Neural cell (in vitro differentiated cells): ENCODE data around the gene NPAS3. TPM values are rescaled to one million over a fixed set of nuclear protein-coding genes. Genes with fewer than 3 reads are reported as not detected.

Source experiments
- H2AFZ ChIP-seq: fragments of 200-600, 300-800 bp; sonication (generic), shearing (Covaris generic); 2 replicates; pipeline ENCODE4 v1.6.0; 2014; ENCODE audit warnings: low read depth, mild to moderate bottlenecking, antibody characterized with exemption, low read length, moderate library complexity
- H3F3A ChIP-seq: fragments of 200-600 bp; shearing (Covaris generic); 2 replicates; pipeline ENCODE4 v1.6.1; 2016; ENCODE audit warnings: mild to moderate bottlenecking, moderate library complexity, mixed read lengths, antibody characterized with exemption, low read length; ENCODE audit not compliant: insufficient read depth, poor library complexity, severe bottlenecking
- H3K27ac ChIP-seq: fragments of 200-600, 300-800 bp; sonication (generic), shearing (Covaris generic); 2 replicates; pipeline ENCODE4 v1.5.1; 2014; ENCODE audit warnings: mild to moderate bottlenecking, low read length, moderate library complexity
- H3K27me3 ChIP-seq: fragments of 300-800, 200-600 bp; sonication (generic), shearing (Covaris generic); 2 replicates; pipeline ENCODE4 v1.6.0; 2014; ENCODE audit warnings: mild to moderate bottlenecking, low read depth, low read length, moderate library complexity; ENCODE audit not compliant: insufficient read depth
- H3K36me3 ChIP-seq: fragments of 300-800, 200-600 bp; sonication (generic), shearing (Covaris generic); 2 replicates; pipeline ENCODE4 v1.5.1; 2014; ENCODE audit warnings: mild to moderate bottlenecking, antibody characterized with exemption, low read length, moderate library complexity; ENCODE audit not compliant: insufficient read depth
- H3K4me2 ChIP-seq: fragments of 300-800, 200-600 bp; sonication (generic), shearing (Covaris generic); 2 replicates; pipeline ENCODE4 v1.6.0; 2014; ENCODE audit warnings: mild to moderate bottlenecking, low read length
- H3K4me3 ChIP-seq: fragments of 300-800, 200-600 bp; sonication (generic), shearing (Covaris generic); 2 replicates; pipeline ENCODE4 v1.5.1; 2014; ENCODE audit warnings: mild to moderate bottlenecking, low read length, moderate library complexity
- H3K79me2 ChIP-seq: fragments of 200-600 bp; shearing (Covaris generic); replicated peaks from 2 replicates; pipeline ENCODE4 v1.6.0; 2014; ENCODE audit warnings: mild to moderate bottlenecking, low read length, moderate library complexity; ENCODE audit not compliant: insufficient read depth
- H3K9ac ChIP-seq: fragments of 300-800, 200-600 bp; sonication (generic), shearing (Covaris generic); 2 replicates; pipeline ENCODE4 v1.6.1; 2016; ENCODE audit warnings: mild to moderate bottlenecking, low read length, mixed read lengths
- H3K9me2 ChIP-seq: fragments of 200-600 bp; shearing (Covaris generic); 2 replicates; pipeline ENCODE4 v1.6.1; 2016; ENCODE audit warnings: mild to moderate bottlenecking, low read length, mixed read lengths; ENCODE audit not compliant: insufficient read depth
- H3K9me3 ChIP-seq: fragments of 200-600, 300-800 bp; sonication (generic), shearing (Covaris generic); 2 replicates; pipeline ENCODE4 v1.6.1; 2016; ENCODE audit warnings: mild to moderate bottlenecking, mixed run types, low read length, moderate library complexity, mixed read lengths
- H4K20me1 ChIP-seq: fragments of 200-600 bp; shearing (Covaris generic); 2 replicates; pipeline ENCODE4 v1.6.1; 2016; ENCODE audit warnings: mild to moderate bottlenecking, mixed run types; ENCODE audit not compliant: insufficient read depth
- CTCF ChIP-seq: fragments of 450-650 bp; IDR thresholded peaks from 2 replicates; pipeline ENCODE4 v1.5.1; 2014; ENCODE audit warnings: antibody characterized with exemption, mild to moderate bottlenecking, moderate library complexity; ENCODE audit not compliant: poor library complexity, severe bottlenecking
- EP300 ChIP-seq: fragments of 450-650 bp; conservative IDR thresholded peaks from 2 replicates; pipeline ENCODE4 v1.6.1; 2014; ENCODE audit warnings: antibody characterized with exemption, mild to moderate bottlenecking, moderate library complexity; ENCODE audit not compliant: poor library complexity, severe bottlenecking
- EZH2 ChIP-seq: fragments of 200-600, 300-800 bp; shearing (Covaris generic), sonication (generic); IDR thresholded peaks from 2 replicates; pipeline ENCODE4 v1.6.1; 2014; ENCODE audit warnings: antibody characterized with exemption, low read length, borderline replicate concordance, mild to moderate bottlenecking; ENCODE audit not compliant: insufficient read depth, poor library complexity, severe bottlenecking
- MXI1 ChIP-seq: fragments of 450-650 bp; conservative IDR thresholded peaks from 2 replicates; pipeline ENCODE4 v1.6.1; 2014; ENCODE audit warnings: antibody characterized with exemption, mild to moderate bottlenecking; ENCODE audit not compliant: poor library complexity, severe bottlenecking
- POLR2AphosphoS5 ChIP-seq: IDR thresholded peaks from 2 replicates; pipeline ENCODE4 v1.6.1; 2012
- RAD21 ChIP-seq: fragments of 450-650 bp; conservative IDR thresholded peaks from 2 replicates; pipeline ENCODE4 v1.6.1; 2014; ENCODE audit warnings: antibody characterized with exemption, mild to moderate bottlenecking, moderate library complexity
- REST ChIP-seq: IDR thresholded peaks from 2 replicates; pipeline ENCODE4 v1.6.1; 2012; ENCODE audit warnings: borderline replicate concordance
- SMC3 ChIP-seq: fragments of 450-650 bp; conservative IDR thresholded peaks from 2 replicates; pipeline ENCODE4 v1.6.1; 2014; ENCODE audit warnings: antibody characterized with exemption, mild to moderate bottlenecking, moderate library complexity; ENCODE audit not compliant: poor library complexity
- TAF1 ChIP-seq: IDR thresholded peaks from 2 replicates; pipeline ENCODE4 v1.6.1; 2012; ENCODE audit warnings: low read depth
- polyA plus RNA-seq: library from polyadenylated mRNA; depleted of rRNA; stranded (reverse); fragments of >200 nt; gene quantifications from 2 replicates; pipeline ENCODE4 v1.2.3, GENCODE V29; 2014

The NPAS3 gene
- polyA plus RNA-seq, 1 donor from 2014 or later, result 1.3 TPM

- no peaks in the 10 kb centered on the region for H3K9me3 ChIP-seq
- no peaks in the 10 kb centered on the region for H3K36me3 ChIP-seq
- H3K9me2 ChIP-seq, result no peaks in the 10 kb centered on the region
- no peak overlapping the region for H3K27ac ChIP-seq
- no peak overlapping the region for H3K9ac ChIP-seq
- TF ChIP-seq MXI1 (no peak), CTCF (no peak), SMC3 (no peak), POLR2AphosphoS5 (no peak), RAD21 (no peak), EZH2 (no peak), TAF1 (no peak), EP300 (no peak), REST (no peak)
- no peak overlapping the region for H3K4me3 ChIP-seq
- no peak overlapping the region for H2AFZ ChIP-seq
- H3K79me2 ChIP-seq, result no peaks in the 10 kb centered on the region
- no peaks in the 10 kb centered on the region for H3K27me3 ChIP-seq
- no peak overlapping the region for H3K4me2 ChIP-seq
- no peaks in the 10 kb centered on the region for H3F3A ChIP-seq
- H4K20me1 ChIP-seq, result no peaks in the 10 kb centered on the region
Observed at GRCh38 chr14:33809396-33809981, 870.8 kb downstream of the NPAS3 start.

- H3K79me2 ChIP-seq, result no peaks in the 10 kb centered on the region
- H3K4me3 ChIP-seq, result no peak overlapping the region
- H3K36me3 ChIP-seq, result no peaks in the 10 kb centered on the region
- no peaks in the 10 kb centered on the region for H4K20me1 ChIP-seq
- no peak overlapping the region for H3K4me2 ChIP-seq
- H3K9ac ChIP-seq, result no peak overlapping the region
- no peak overlapping the region for H3K27ac ChIP-seq
- TF ChIP-seq REST, result no peak
- TF ChIP-seq POLR2AphosphoS5, result no peak
- no peak for TF ChIP-seq EP300
- TF ChIP-seq EZH2, result no peak
- TF ChIP-seq RAD21, result no peak
- no peak for TF ChIP-seq TAF1
- no peak for TF ChIP-seq CTCF
- no peak for TF ChIP-seq SMC3
- no peak for TF ChIP-seq MXI1
- H3K9me3 ChIP-seq, result no peaks in the 10 kb centered on the region
- H3K9me2 ChIP-seq, result no peaks in the 10 kb centered on the region
- no peaks in the 10 kb centered on the region for H3F3A ChIP-seq
- no peaks in the 10 kb centered on the region for H3K27me3 ChIP-seq
- H2AFZ ChIP-seq, result no peak overlapping the region
Observed at GRCh38 chr14:33810308-33810707, 871.6 kb downstream of the NPAS3 start.
